H9 (cell line): ENCODE results near the gene GATAD2B. TPM values are rescaled to one million over a fixed set of nuclear protein-coding genes. Genes with fewer than 3 reads are reported as not detected.

Experiments
- DNase-seq: peaks from one replicate; pipeline ENCODE4 v3.0.0-alpha.2; 2017
- H2AFZ ChIP-seq: one replicate; pipeline ENCODE4 v1.6.1; 2013; ENCODE audit warnings: mild to moderate bottlenecking, low read length, control low read depth, moderate library complexity
- H2AK5ac ChIP-seq: 2 replicates; pipeline ENCODE4 v1.6.1; 2013; ENCODE audit warnings: low read length, control low read depth, mixed read lengths; ENCODE audit not compliant: insufficient read length
- H2BK120ac ChIP-seq: one replicate; pipeline ENCODE4 v1.6.1; 2013; ENCODE audit warnings: low read depth, mild to moderate bottlenecking, low read length, control low read depth, inconsistent platforms; ENCODE audit not compliant: poor library complexity, severe bottlenecking
- H2BK12ac ChIP-seq: 2 replicates; pipeline ENCODE4 v1.6.1; 2013; ENCODE audit warnings: low read length, control low read depth, mixed read lengths, low read depth; ENCODE audit not compliant: insufficient read length
- H2BK15ac ChIP-seq: 2 replicates; pipeline ENCODE4 v1.6.1; 2013; ENCODE audit warnings: low read depth, low read length, control low read depth
- H2BK20ac ChIP-seq: one replicate; pipeline ENCODE4 v1.6.1; 2013; ENCODE audit warnings: low read depth, mild to moderate bottlenecking, low read length, control low read depth, inconsistent platforms; ENCODE audit not compliant: poor library complexity, severe bottlenecking
- H2BK5ac ChIP-seq: 2 replicates; pipeline ENCODE4 v1.6.1; 2013; ENCODE audit warnings: low read length, control low read depth, mixed read lengths; ENCODE audit not compliant: insufficient read length
- H3K14ac ChIP-seq: 2 replicates; pipeline ENCODE4 v1.6.1; 2013; ENCODE audit warnings: low read length, control low read depth; ENCODE audit not compliant: insufficient read depth
- H3K18ac ChIP-seq: 2 replicates; pipeline ENCODE4 v1.6.1; 2013; ENCODE audit warnings: low read depth, mild to moderate bottlenecking, mixed read lengths, low read length, control low read depth; ENCODE audit not compliant: insufficient read length
- H3K23ac ChIP-seq: 2 replicates; pipeline ENCODE4 v1.6.1; 2013; ENCODE audit warnings: low read length, control low read depth, mixed read lengths, low read depth; ENCODE audit not compliant: insufficient read length
- H3K23me2 ChIP-seq: 2 replicates; pipeline ENCODE4 v1.6.1; 2013; ENCODE audit warnings: low read depth, mild to moderate bottlenecking, mixed read lengths, low read length, control low read depth; ENCODE audit not compliant: insufficient read length, poor library complexity, severe bottlenecking
- H3K27ac ChIP-seq: 2 replicates; pipeline ENCODE4 v1.5.1; 2013; ENCODE audit warnings: low read length, control low read depth, mixed read lengths, low read depth; ENCODE audit not compliant: insufficient read length
- H3K27me3 ChIP-seq: 2 replicates; pipeline ENCODE4 v1.6.1; 2013; ENCODE audit warnings: low read length, control low read depth, inconsistent platforms; ENCODE audit not compliant: insufficient read depth
- H3K4ac ChIP-seq: 2 replicates; pipeline ENCODE4 v1.6.1; 2013; ENCODE audit warnings: low read depth, mild to moderate bottlenecking, control low read depth, inconsistent platforms, low read length, moderate library complexity
- H3K4me1 ChIP-seq: 2 replicates; pipeline ENCODE4 v1.6.1; 2013; ENCODE audit warnings: low read length, control low read depth, inconsistent platforms; ENCODE audit not compliant: insufficient read depth
- H3K4me2 ChIP-seq: 2 replicates; pipeline ENCODE4 v1.6.1; 2013; ENCODE audit warnings: low read length, control low read depth, mixed read lengths; ENCODE audit not compliant: insufficient read length, insufficient read depth
- H3K56ac ChIP-seq: 2 replicates; pipeline ENCODE4 v1.6.1; 2013; ENCODE audit warnings: low read depth, mild to moderate bottlenecking, mixed read lengths, low read length, control low read depth; ENCODE audit not compliant: insufficient read length
- H3K79me1 ChIP-seq: 2 replicates; pipeline ENCODE4 v1.6.1; 2013; ENCODE audit warnings: low read depth, mild to moderate bottlenecking, moderate library complexity, low read length, control low read depth, inconsistent platforms; ENCODE audit not compliant: insufficient read depth, poor library complexity, severe bottlenecking
- H3K79me2 ChIP-seq: 2 replicates; pipeline ENCODE4 v1.6.1; 2013; ENCODE audit warnings: low read length, control low read depth, inconsistent platforms; ENCODE audit not compliant: insufficient read depth
- H3K9ac ChIP-seq: 2 replicates; pipeline ENCODE4 v1.6.1; 2013; ENCODE audit warnings: low read length, control low read depth, mixed read lengths; ENCODE audit not compliant: insufficient read length; ENCODE audit errors: extremely low read depth
- H3K9me3 ChIP-seq: one replicate; pipeline ENCODE4 v1.6.1; 2013; ENCODE audit warnings: low read depth, low read length, inconsistent platforms; ENCODE audit not compliant: control insufficient read depth
- H3T11ph ChIP-seq: one replicate; pipeline ENCODE4 v1.6.1; 2013; ENCODE audit warnings: mild to moderate bottlenecking, low read length, control low read depth, inconsistent platforms
- H4K20me1 ChIP-seq: one replicate; pipeline ENCODE4 v1.6.1; 2013; ENCODE audit not compliant: control insufficient read depth, insufficient read length, insufficient read depth
- H4K5ac ChIP-seq: 2 replicates; pipeline ENCODE4 v1.6.1; 2013; ENCODE audit warnings: low read depth, mild to moderate bottlenecking, mixed read lengths, low read length, control low read depth; ENCODE audit not compliant: insufficient read length
- H4K8ac ChIP-seq: replicated peaks from 2 replicates; pipeline ENCODE4 v1.6.1; 2013; ENCODE audit warnings: low read length, control low read depth, mixed read lengths, low read depth; ENCODE audit not compliant: insufficient read length
- H4K91ac ChIP-seq: 2 replicates; pipeline ENCODE4 v1.6.1; 2013; ENCODE audit warnings: low read depth, mild to moderate bottlenecking, moderate library complexity, mixed read lengths, low read length, control low read depth; ENCODE audit not compliant: insufficient read length
- H3K27ac Mint-ChIP-seq, 3 experiments: 2 replicates in 2 of 3; 3 replicates in 1 of 3; pipeline ENCODE4 v1.8.0; 2020 to 2021; ENCODE audit warnings: mixed read lengths in 3 of 3, mild to moderate bottlenecking in 1 of 3, moderate library complexity in 1 of 3
- H3K27me3 Mint-ChIP-seq: 2 replicates; pipeline ENCODE4 v1.8.0; 2021; ENCODE audit warnings: low read depth, mild to moderate bottlenecking, moderate library complexity, mixed read lengths
- H3K36me3 Mint-ChIP-seq, 3 experiments: 2 replicates in 2 of 3; 3 replicates in 1 of 3; pipeline ENCODE4 v1.8.0; 2020 to 2021; ENCODE audit warnings: low read depth in 3 of 3, mixed read lengths in 3 of 3; ENCODE audit not compliant: insufficient read depth in 1 of 3
- H3K4me1 Mint-ChIP-seq, 2 experiments: 2 replicates each; pipeline ENCODE4 v1.8.0; 2020; ENCODE audit warnings: mixed read lengths in 2 of 2
- H3K4me3 Mint-ChIP-seq, 2 experiments: 2 replicates in 1 of 2; 3 replicates in 1 of 2; pipeline ENCODE4 v1.8.0; 2020 to 2021; ENCODE audit warnings: mild to moderate bottlenecking in 2 of 2, mixed read lengths in 2 of 2, moderate library complexity in 1 of 2
- H3K9me3 Mint-ChIP-seq, 2 experiments: 2 replicates in 1 of 2; 3 replicates in 1 of 2; pipeline ENCODE4 v1.8.0; 2020; ENCODE audit warnings: mild to moderate bottlenecking in 2 of 2, mixed read lengths in 2 of 2, moderate library complexity in 1 of 2
- WGBS: extraction: QIAGEN DNeasy Blood & Tissue Kit; methylation state at CpG from one replicate; pipeline ENCODE4 v1.1.7; 2013; ENCODE audit warnings: missing lambda C conversion rate, low lambda C conversion rate, mixed read lengths; ENCODE audit not compliant: insufficient read length; ENCODE audit errors: extremely low coverage; 5-methylcytosine and 5-hydroxymethylcytosine counted together
- total RNA-seq: library from RNA; stranded (reverse); gene quantifications from 2 replicates; pipeline ENCODE4 v1.2.1, GENCODE V29; 2021
- TF ChIP-seq, protein P1 (sequence below): fragments of 200-600 bp; sonication (generic); conservative IDR thresholded peaks from 3 replicates; pipeline ENCODE4 v1.8.0; 2021; ENCODE audit warnings: antibody characterized with exemption, mild to moderate bottlenecking

The GATAD2B gene
- total RNA-seq, 1 experiment from 2014 or later = 44.1 TPM

DNA sequence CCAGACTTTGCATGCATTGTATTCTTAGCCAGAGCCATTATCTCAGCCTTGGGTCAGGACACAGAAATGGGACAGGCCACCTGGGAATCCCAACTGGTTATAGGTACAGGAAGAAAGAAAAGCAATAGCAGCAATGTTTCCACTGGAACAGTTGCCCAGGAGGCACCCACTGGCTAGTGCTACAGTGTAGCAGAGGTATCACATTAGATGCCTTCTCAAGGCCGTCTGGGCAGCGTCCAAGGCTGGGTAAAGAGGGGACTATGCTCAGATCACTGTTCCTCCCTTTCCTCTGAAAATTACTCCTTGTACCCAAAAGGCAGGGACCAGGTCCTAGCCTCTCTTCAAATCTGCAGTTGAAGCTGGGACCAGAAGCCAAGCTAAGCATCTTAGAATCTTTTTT lies 47.6 kb upstream of the GATAD2B start:
- Histone ChIP-seq H4K8ac (no peak overlapping the region), H2BK120ac (no peak overlapping the region), H3K14ac (no peak overlapping the region), H2AFZ (no peak overlapping the region), H3K9ac (no peak overlapping the region), H4K91ac (no peak overlapping the region), H3K27me3 (no peaks in the 10 kb centered on the region), H3K79me1 (no peaks in the 10 kb centered on the region), H3K56ac (no peak overlapping the region), H2BK12ac (no peak overlapping the region), H4K20me1 (no peaks in the 10 kb centered on the region), H3K79me2 (no peaks in the 10 kb centered on the region), H4K5ac (no peak overlapping the region), H3K23me2 (peaks cover 5% of the 10 kb centered on the region), H3K4me1 (no peaks in the 10 kb centered on the region), H3K18ac (no peak overlapping the region), H3K9me3 (no peaks in the 10 kb centered on the region), H2AK5ac (no peak overlapping the region), H3K4ac (no peak overlapping the region), H3K27ac (no peak overlapping the region), H3K23ac (no peak overlapping the region), H3T11ph (no peak overlapping the region), H2BK15ac (no peak overlapping the region), H2BK20ac (no peak overlapping the region), H2BK5ac (no peak overlapping the region), H3K4me2 (no peak overlapping the region)
- H3K36me3 Mint-ChIP-seq = peaks cover 20 to 40% (median 38%) of the 10 kb centered on the region in 3 experiments
- no peaks in the 10 kb centered on the region for H3K27me3 Mint-ChIP-seq
- peak overlapping the region in 1 of 3 experiments; percentile 87; a peak in 1 of 7 replicates for H3K27ac Mint-ChIP-seq
- WGBS = no CpG with 5 or more reads among the region's 2 CpGs
- no peak for DNase-seq
- TF ChIP-seq, protein P1, sequence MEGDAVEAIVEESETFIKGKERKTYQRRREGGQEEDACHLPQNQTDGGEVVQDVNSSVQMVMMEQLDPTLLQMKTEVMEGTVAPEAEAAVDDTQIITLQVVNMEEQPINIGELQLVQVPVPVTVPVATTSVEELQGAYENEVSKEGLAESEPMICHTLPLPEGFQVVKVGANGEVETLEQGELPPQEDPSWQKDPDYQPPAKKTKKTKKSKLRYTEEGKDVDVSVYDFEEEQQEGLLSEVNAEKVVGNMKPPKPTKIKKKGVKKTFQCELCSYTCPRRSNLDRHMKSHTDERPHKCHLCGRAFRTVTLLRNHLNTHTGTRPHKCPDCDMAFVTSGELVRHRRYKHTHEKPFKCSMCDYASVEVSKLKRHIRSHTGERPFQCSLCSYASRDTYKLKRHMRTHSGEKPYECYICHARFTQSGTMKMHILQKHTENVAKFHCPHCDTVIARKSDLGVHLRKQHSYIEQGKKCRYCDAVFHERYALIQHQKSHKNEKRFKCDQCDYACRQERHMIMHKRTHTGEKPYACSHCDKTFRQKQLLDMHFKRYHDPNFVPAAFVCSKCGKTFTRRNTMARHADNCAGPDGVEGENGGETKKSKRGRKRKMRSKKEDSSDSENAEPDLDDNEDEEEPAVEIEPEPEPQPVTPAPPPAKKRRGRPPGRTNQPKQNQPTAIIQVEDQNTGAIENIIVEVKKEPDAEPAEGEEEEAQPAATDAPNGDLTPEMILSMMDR = no peak
- peaks cover 24 to 33% of the 10 kb centered on the region in 2 experiments for H3K4me1 Mint-ChIP-seq
- H3K9me3 Mint-ChIP-seq = peaks cover 0 to 4% of the 10 kb centered on the region in 2 experiments; a peak in 1 of 5 replicates
- H3K4me3 Mint-ChIP-seq = peak overlapping the region in 1 of 2 experiments; percentile 50; a peak in 2 of 5 replicates
